CD4-positive, alpha-beta T cell treated with Interleukin-21 for 1 hour (primary cell): ENCODE results near the gene HLCS.

Experiments used
- DNase-seq: peaks from one replicate; pipeline ENCODE4 v3.0.0-alpha.2; 2020

The HLCS gene

GRCh38 chr21:36914244-36915013 is 52.0 kb downstream of the HLCS start:
- no peak for DNase-seq

GRCh38 chr21:36913247-36914169 is 53.0 kb downstream of the HLCS start:
- DNase-seq, result no peak

DNA sequence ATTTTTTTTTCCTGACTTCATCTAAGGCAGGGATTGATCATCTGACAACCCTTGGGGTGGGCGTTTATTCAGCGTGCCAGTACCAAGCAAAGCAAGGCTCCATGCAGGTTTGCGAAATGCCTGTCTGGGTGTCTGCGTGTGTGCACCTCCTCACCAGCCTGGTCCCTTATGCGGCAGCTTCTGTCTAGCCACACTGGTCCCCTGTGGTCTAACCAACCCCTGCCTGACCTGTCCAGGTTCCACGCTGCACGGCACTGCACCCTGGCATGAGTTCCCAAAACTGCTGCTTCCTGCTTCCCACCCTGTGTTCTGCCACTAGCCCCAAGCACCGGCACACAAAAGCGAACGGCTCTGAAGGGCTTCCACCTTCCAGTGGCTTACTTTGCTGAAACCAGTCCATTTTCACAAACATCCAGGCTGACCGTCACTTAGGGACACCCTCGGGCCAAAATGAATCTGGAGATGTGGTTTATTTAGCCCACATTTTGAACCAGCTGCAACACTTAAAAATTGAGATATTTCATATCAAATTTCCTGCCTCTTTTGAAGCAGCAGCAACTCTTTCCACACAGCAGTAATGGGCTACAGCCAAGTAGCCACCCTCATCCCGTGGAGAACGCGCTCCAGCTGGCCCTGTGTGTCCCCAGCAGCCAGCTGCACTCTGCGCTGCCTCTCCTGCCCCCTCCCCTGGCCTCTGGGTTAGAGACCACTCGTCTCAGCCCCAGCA is 55.7 kb downstream of the HLCS start:
- no peak for DNase-seq

DNA sequence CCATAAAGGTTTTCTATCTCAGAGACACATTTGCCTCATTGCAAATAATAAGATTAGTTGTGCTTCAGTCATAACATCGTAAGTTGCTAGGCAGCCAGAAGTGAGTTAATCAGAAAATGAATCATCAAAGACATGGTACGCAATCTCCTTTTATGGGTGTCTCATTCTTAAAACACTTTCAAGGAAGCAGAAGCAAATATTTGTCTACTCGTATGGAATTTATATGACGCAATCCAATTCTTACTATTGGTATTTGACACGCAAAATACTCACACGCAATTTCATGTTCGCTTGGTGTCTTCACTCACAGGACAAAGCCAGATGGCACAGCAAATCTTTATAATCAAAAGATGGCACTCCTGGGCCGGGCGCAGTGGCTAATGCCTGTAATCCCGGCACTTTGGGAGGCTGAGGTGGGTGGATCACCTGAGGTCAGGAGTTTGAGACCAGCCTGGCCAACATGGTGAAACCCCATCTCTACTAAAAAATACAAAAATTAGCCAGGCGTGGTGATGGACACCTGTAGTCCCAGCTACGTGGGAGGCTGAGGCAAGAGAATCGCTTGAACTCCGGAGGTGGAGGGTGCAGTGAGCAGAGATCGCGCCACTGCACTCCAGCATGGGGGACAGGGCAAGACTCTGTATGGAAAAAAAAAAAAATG is 56.4 kb downstream of the HLCS start:
- DNase-seq, result no peak

GRCh38 chr21:36909423-36909822 is 57.0 kb downstream of the HLCS start:
- DNase-seq, result no peak

DNA sequence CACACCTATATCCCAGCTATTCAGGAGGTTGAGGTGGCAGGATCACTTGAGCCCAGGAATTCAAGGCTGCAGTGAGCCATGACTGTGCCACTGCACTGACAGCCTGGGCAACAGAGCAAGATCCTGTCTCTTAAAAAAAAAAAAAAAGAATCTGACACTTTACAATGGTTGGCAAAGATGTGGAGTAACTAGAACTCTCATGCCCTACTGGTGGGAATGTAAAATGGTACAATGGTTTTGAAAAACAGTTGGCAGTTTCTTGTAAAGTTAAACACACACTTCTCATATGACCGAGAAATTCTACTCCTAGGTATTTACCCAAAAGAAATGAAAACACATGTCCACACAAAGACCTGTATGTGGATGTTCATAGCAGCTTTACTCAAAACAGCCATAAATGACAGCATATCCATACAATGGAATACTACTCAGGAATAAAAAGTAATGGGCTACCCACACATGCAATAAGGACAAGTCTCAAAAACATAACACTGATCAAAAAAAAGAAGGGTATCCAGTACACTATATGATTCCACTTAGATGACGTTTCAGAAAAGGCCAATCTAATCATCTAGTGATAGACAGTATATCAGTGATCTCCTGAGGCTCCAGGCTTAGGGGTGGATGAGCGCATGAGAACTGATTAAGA is 58.1 kb downstream of the HLCS start:
- no peak for DNase-seq

DNA sequence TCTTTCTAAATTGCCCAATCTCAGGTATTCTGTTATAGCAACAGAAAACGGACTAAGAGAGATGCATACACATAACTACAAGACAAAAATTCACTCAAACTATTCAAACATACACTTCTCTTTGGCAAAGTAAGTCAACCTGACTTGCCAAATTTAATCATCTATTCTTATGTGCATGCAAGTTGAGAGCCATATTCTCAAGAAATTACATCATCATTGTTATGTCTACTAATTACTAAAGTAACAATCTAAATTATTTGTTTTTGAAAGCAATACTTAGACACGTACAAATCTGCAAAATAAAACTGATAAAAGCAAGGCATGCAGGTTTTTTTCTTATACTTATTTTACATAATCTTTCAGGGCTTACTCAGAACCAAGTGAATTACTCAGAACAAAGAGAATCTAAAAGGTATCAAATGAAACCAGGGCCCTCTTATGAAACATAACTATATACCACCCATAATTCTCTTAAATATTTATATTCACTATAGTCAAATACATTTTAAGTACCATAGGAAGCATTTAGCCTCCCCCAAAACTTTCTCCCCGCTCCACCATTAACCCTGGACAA is 62.3 kb downstream of the HLCS start:
- DNase-seq, result no peak

- DNase-seq, result no peak
These were observed 63.7 kb downstream of the HLCS start for GRCh38 chr21:36902793-36903192.

- DNase-seq, result no peak
These were observed 64.1 kb downstream of the HLCS start for GRCh38 chr21:36902331-36902730.

DNA sequence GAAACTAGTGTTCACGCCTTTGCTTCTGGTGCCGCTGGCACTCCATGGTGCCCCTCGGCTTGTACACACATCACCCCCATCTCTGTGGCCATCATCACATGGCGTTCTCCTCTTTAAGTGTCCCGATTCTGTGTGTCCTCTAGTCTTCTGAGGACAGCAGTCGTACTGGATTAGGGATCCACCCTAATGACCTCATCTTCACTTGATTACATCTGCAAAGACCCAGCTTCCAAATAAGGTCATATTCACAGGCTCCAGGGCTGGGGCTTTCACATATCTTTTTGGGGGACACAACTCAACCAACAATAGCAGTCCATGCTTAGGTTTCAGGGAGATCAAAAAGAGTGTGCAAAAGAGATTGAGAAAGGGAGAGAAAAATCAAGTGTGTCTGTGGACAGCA is 64.9 kb downstream of the HLCS start:
- no peak for DNase-seq

GRCh38 chr21:36893581-36893980 is 72.9 kb downstream of the HLCS start:
- DNase-seq, result no peak

GRCh38 chr21:36892201-36892600 is 74.3 kb downstream of the HLCS start:
- no peak for DNase-seq

DNA sequence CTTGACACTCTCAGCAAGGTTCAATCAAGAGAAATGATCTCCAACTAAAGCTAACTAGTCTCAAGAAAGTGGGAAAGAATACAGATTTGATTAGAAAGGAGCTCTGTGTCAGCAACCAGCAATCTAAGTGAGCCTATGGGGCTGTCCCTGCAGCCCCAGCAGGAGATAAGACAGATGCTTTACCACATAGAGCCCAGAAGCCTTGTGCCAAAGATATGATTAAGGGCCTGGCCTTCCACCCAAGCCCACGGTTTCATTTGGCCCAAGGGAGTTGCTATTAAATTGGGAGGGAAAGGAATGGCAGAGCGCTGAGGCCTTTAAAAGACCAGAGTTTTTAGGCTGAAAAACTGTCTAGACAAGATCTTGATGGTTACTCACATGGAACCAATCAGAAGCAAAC is 74.8 kb downstream of the HLCS start:
- DNase-seq, result no peak

DNA sequence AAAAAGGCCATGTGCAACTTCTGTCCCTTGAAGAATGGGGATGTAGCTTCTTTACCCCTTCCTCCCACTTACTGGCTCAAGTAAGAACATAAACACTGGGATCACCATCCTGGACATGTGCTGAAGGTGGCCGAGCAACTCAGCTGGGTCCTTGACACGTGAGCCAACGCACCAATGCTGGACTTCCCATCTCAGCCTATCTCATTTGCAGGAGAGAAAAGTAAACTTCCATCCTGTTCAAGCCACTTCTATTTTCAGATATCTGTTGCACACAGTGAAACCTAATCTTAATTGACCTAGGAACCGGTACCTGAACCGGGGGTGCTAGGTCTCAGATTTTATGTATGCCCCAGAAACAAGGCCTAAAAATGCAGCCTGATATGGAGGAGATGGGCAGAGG is 75.3 kb downstream of the HLCS start:
- no peak for DNase-seq

DNA sequence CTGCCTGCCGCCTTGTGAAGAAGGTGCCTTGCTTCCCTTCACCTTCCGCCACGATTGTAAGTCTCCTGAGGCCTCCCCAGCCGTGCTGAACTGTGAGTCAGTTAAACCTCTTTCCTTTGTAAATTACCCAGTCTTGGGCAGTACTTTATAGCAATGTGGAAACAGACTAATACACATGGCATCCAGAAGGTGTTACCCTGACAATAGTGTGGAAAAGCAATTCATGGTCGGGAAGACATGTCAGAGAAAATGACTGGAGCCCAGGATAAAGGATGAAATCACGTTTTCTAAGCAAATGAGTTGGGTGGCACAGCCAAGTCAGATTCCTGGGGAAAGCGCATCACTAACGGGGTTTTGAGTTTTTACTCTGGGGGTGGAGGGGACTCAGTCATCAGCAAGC is 76.4 kb downstream of the HLCS start:
- DNase-seq, result no peak

GRCh38 chr21:36889401-36889800 is 77.1 kb downstream of the HLCS start:
- DNase-seq, result no peak

DNA sequence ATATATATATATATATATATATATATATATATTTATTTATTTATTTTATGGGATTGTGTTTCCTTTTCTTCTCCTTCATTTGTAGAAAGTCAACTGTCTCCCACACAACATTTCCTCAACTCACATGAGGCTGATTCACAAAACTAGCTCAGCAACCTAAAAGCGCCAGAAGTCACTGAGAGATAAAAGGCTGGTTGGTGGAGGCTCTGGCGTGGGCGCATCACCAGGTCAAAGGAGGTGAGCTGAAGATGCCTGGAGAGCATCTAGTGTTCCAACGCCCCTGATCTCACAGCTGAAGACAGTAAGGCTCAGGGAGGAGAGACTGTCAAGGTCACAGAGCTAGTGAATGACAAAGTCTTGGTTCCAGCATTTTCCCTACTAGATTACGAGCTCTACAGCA is 78.0 kb downstream of the HLCS start:
- DNase-seq, result no peak

DNA sequence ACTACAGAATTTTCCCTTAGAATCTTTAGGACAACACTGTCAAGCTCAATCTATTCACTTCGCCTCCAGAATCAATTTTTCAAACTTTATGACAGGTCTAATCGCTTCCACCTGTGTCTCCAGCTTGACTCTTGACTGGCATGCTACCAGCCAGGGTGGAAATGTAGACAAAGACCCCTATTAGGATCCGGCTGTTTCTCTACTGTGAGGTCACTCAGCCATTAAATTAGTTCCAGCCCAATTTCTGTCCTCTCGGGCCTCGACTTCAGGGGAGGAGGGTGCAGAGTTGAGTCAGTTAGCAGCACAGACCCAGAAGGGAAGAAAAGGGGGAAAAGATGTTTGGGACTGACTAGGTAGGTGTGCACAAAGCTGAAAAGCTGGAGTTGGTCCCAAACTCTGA is 78.5 kb downstream of the HLCS start:
- DNase-seq, result no peak

DNA sequence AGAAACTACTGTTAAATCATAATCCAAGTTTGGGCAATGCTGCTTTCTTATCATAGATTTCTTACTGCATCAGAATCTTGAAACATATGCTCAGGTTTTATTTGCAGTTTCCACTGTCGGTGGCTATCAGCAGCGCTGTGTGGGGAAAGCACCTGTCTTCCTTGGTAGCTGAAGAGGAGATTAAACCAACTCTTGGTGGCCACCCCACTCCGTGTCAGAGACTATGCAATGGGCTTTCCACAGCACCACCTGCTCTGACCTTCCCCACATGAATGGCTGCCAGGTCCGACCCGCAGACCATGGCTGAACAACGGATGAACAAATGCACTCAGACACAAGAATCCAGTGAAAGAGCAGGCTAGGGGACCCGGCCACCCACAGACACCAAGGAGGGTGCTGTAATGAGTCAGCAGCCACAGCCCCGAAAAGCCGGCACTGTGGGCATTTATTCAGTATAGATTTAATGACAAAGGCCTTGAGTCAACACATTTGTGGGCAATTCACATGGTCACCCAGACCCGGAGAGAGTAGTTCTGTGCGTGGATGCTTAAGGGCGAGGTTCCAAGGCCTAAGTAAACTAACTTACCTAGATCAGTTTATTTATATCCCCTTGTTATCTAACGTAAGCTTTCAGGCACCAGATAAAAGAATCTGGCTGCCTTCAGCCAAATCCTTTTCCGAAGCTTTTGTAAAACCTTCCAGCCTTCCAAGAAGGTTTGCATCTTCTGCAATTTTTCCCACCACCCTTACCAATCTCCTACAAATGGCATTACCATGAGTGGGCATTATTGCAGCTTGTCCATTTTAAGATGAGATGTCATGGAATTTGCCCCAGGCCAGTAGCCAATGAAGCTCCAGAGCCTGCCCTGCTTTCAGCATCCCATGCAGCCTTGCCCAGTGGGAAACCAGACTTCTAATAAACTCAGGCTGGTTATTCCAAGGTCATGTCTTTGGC is 82.7 kb downstream of the HLCS start:
- no peak for DNase-seq

- no peak for DNase-seq
These were observed 83.7 kb downstream of the HLCS start for GRCh38 chr21:36882776-36883175.

GRCh38 chr21:36881228-36881627 is 85.2 kb downstream of the HLCS start:
- no peak for DNase-seq
